ENCODE measurements around the gene WDR20. TPM values are rescaled to one million over a fixed set of nuclear protein-coding genes. Genes with fewer than 3 reads are reported as not detected.

The WDR20 gene
- total and polyA plus RNA-seq, 2 of the 4 experiments (the other 2 are of a cell fraction) = 20.3 to 27.4 TPM

DNA sequence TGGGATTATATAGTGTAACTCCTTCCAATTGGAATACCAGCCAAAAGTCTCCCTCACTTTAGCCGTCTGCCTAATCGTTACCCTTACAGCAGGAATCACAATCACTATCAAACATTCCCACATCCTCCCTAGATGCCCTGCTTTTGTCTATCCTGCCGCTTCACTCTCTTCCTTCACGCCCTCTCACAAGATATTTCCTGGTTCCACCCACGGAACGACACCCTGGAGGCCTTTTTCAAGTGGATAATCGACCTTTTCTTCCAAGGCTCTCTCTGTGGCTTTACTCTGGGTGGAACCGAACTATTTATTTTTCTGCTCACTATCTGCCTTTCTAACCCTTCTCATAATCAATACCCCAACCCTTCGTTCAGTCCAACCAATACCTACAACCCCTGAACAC is 106.4 kb downstream of the WDR20 start:
- no peaks in the 10 kb centered on the region; the same call in 1 of the 2 replicates for H3K27me3 ChIP-seq (ENCODE audit: control insufficient read depth, insufficient read depth, low read length)
- 67 to 100% methylated on average over 1 to 9 of the region's 9 CpGs for WGBS, 2 experiments (ENCODE audit: extremely low coverage in 2 of 2, insufficient read length in 1 of 2)
- DNase-seq = no peak
- H4K5ac ChIP-seq (ENCODE audit: low read depth, low read length) = no peak overlapping the region
- BruUV-seq (replicated peaks) = no TSS peak
- H3K18ac ChIP-seq (ENCODE audit: low read depth, low read length) = no peak overlapping the region
- no peak overlapping the region for H2BK15ac ChIP-seq (ENCODE audit: low read depth, low read length)
- no peaks in the 10 kb centered on the region for H4K20me1 ChIP-seq (ENCODE audit: insufficient read depth, low read length)
- H2AK5ac ChIP-seq (ENCODE audit: low read depth, low read length) = no peak overlapping the region
- no peak overlapping the region for H2BK5ac ChIP-seq (ENCODE audit: low read depth, low read length, poor library complexity, severe bottlenecking)
- no peak overlapping the region for H3K56ac ChIP-seq (ENCODE audit: extremely low read depth, insufficient read depth, low read length)
- ChIA-PET CTCF (no interaction called here), POLR2A (ENCODE audit: unreplicated experiment) (no interaction called here)
- no peaks in the 10 kb centered on the region; the same call in 1 of the 2 replicates for H3K36me3 ChIP-seq (ENCODE audit: control insufficient read depth, insufficient read depth, low read length)
- no peak for TF ChIP-seq RFX5 (IDR thresholded peaks at IDR 0.05; ENCODE audit: low read depth, low read length)
- no peak for TF ChIP-seq CHD1 (IDR thresholded peaks at IDR 0.05; ENCODE audit: low read depth, low read length)
- TF ChIP-seq MAZ (IDR thresholded peaks at IDR 0.05; ENCODE audit: borderline replicate concordance, low read depth, low read length) = no peak
- TF ChIP-seq MXI1 (IDR thresholded peaks at IDR 0.05; ENCODE audit: borderline replicate concordance, low read depth, low read length) = no peak
- TF ChIP-seq POLR2A (IDR thresholded peaks at IDR 0.05; ENCODE audit: low read depth, low read length) = no peak
- no peak overlapping the region for H4K8ac ChIP-seq (ENCODE audit: low read depth in 2 of 2, low read length in 2 of 2)
- H3K4me3 ChIP-seq (ENCODE audit: insufficient read depth, low read depth, low read length) = no peak overlapping the region
- in situ Hi-C loops (cut with MboI; ENCODE audit: low sequenced_read_pairs) = no loop called here
- no peak overlapping the region for H2BK20ac ChIP-seq (ENCODE audit: low read depth, low read length)
- H3K4me2 ChIP-seq (ENCODE audit: low read depth, low read length) = no peak overlapping the region
- no peaks in the 10 kb centered on the region for H3K4me1 ChIP-seq (ENCODE audit: control insufficient read depth, insufficient read depth, low read length)
- dilution Hi-C loops (cut with HindIII; ENCODE audit: low sequenced_read_pairs, unreplicated experiment) = no loop called here
- 0 out of 2 replicates have a peak, but pooled peaks cover 3% of the 10 kb centered on the region for H3K9me1 ChIP-seq (ENCODE audit: insufficient read depth, low read length)
- H2AFZ ChIP-seq (replicated peaks; ENCODE audit: low read length, poor library complexity) = no peak overlapping the region
- no peak overlapping the region for H3K23ac ChIP-seq (ENCODE audit: low read depth, low read length)
- no peak overlapping the region for H3K27ac ChIP-seq (ENCODE audit: insufficient read depth, low read length)
- no peak overlapping the region for H3K14ac ChIP-seq (replicated peaks; ENCODE audit: low read depth, low read length)
- no peak overlapping the region for H2BK120ac ChIP-seq (ENCODE audit: low read depth, low read length)
- no peak overlapping the region for H4K91ac ChIP-seq (ENCODE audit: insufficient read depth, low read depth, low read length)
- intact Hi-C loops (cut with micrococcal nuclease) = no loop called here
- H3K4ac ChIP-seq (ENCODE audit: low read depth, low read length) = no peak overlapping the region
- H2AK9ac ChIP-seq (replicated peaks; ENCODE audit: low read depth, low read length, poor library complexity) = no peak overlapping the region
- peaks cover 2% of the 10 kb centered on the region for H3K9me3 ChIP-seq (ENCODE audit: control insufficient read depth, insufficient read depth, low read length)
- no peaks in the 10 kb centered on the region; a peak in 1 of 4 replicates for H3K79me1 ChIP-seq (ENCODE audit: low read depth in 1 of 2, low read length in 2 of 2)
- H3K9ac ChIP-seq (ENCODE audit: low read depth, low read length) = no peak overlapping the region
- no peak for ATAC-seq (ENCODE audit: low read depth)
